HL-60 (cell line): ENCODE results near the gene ROBO1.
A peak's percentile ranks its signal among the peaks of the same experiment; 100 is the strongest.

Source experiments
- DNase-seq, 2 experiments: peaks; one replicate each; pipeline ENCODE4 v3.0.0-alpha.2; 2010 to 2020; ENCODE audit warnings: low read depth in 1 of 2, low spot score in 1 of 2
- H3K27ac ChIP-seq: fragments of 250-450 bp; sonication (Bioruptor Pico); replicated peaks from 2 replicates; pipeline ENCODE4 v1.5.1; 2020; ENCODE audit warnings: mild to moderate bottlenecking, moderate library complexity
- H3K27me3 ChIP-seq: fragments of 250-450 bp; sonication (Bioruptor Pico); 2 replicates; pipeline ENCODE4 v1.5.1; 2021; ENCODE audit warnings: mild to moderate bottlenecking, moderate library complexity; ENCODE audit not compliant: insufficient read depth, poor library complexity, severe bottlenecking
- H3K4me3 ChIP-seq: replicated peaks from 2 replicates; pipeline ENCODE4 v1.5.1; 2011; ENCODE audit warnings: mild to moderate bottlenecking, control low read depth, low read length; ENCODE audit not compliant: insufficient read depth
- CTCF ChIP-seq: IDR thresholded peaks from one replicate; pipeline ENCODE4 v1.5.1; 2011; ENCODE audit warnings: low read length, control low read depth, inconsistent platforms; ENCODE audit not compliant: insufficient read depth
- GABPA ChIP-seq: IDR thresholded peaks from 2 replicates; pipeline ENCODE4 v1.6.1; 2012; ENCODE audit warnings: low read depth
- POLR2AphosphoS5 ChIP-seq: IDR thresholded peaks from 2 replicates; pipeline ENCODE4 v1.6.1; 2012; ENCODE audit warnings: low read depth
- REST ChIP-seq: IDR thresholded peaks from 2 replicates; pipeline ENCODE4 v1.6.1; 2012; ENCODE audit warnings: low read depth; ENCODE audit not compliant: insufficient replicate concordance
- SPI1 ChIP-seq: IDR thresholded peaks from 2 replicates; pipeline ENCODE4 v1.6.1; 2012; ENCODE audit warnings: low read depth, mild to moderate bottlenecking, borderline replicate concordance

Gene ROBO1

GRCh38 chr3:79253271-79253670 lies 514.5 kb downstream of the ROBO1 start:
- H3K4me3 ChIP-seq, result no peak overlapping the region
- no peak for TF ChIP-seq REST
- TF ChIP-seq SPI1, result no peak
- no peak for TF ChIP-seq GABPA
- TF ChIP-seq CTCF, result no peak
- no peak for TF ChIP-seq POLR2AphosphoS5
- peak in 1 of 2 experiments; percentile 8 for DNase-seq
- peak overlapping the region; percentile 79 for H3K27ac ChIP-seq
- no peaks in the 10 kb centered on the region for H3K27me3 ChIP-seq

- Histone ChIP-seq H3K4me3 (no peak overlapping the region), H3K27ac (no peak overlapping the region), H3K27me3 (no peaks in the 10 kb centered on the region)
- no peak for TF ChIP-seq POLR2AphosphoS5
- TF ChIP-seq GABPA, result no peak
- no peak for TF ChIP-seq SPI1
- no peak for TF ChIP-seq REST
- TF ChIP-seq CTCF, result no peak
- DNase-seq, result no peak
Observed at GRCh38 chr3:79250746-79251145, 517.1 kb downstream of the ROBO1 start.

- TF ChIP-seq GABPA (no peak), SPI1 (no peak), REST (no peak), POLR2AphosphoS5 (no peak), CTCF (no peak)
- DNase-seq, result no peak
Observed at GRCh38 chr3:79249701-79250100, 518.1 kb downstream of the ROBO1 start.

More at GRCh38 chr3:79249701-79250100, 518.1 kb downstream of the ROBO1 start:
- Histone ChIP-seq H3K27me3 (no peaks in the 10 kb centered on the region), H3K27ac (no peak overlapping the region), H3K4me3 (no peak overlapping the region)
